Left lung (tissue), 10 donors: ENCODE data around the gene GPRIN1. TPM values are rescaled to one million over a fixed set of nuclear protein-coding genes. Genes with fewer than 3 reads are reported as not detected.

ENCODE experiments used
- ATAC-seq: fragments of 200-7000 bp; cut with Tn5 transposase; one replicate; pipeline ENCODE4 v1.9.1; 2020; ENCODE audit warnings: moderate library complexity
- DNase-seq, 4 donors: peaks; one replicate each; pipeline ENCODE4 v3.0.0-alpha.2; 2013 to 2020
- H3K27ac ChIP-seq, 2 donors: fragments of 200-600 bp; sonication (generic) in 1 of 2; one replicate each; pipeline versions ENCODE4 v1.5.0 to v1.8.0; 2020 to 2021
- H3K27me3 ChIP-seq, 2 donors: fragments of 200-600 bp; sonication (generic) in 1 of 2; one replicate each; pipeline versions ENCODE4 v1.5.0 to v1.8.0; 2020 to 2021
- H3K36me3 ChIP-seq, 2 donors: fragments of 200-600 bp; sonication (generic) in 1 of 2; one replicate each; pipeline versions ENCODE4 v1.5.0 to v1.8.0; 2020 to 2021
- H3K4me1 ChIP-seq, 2 donors: fragments of 200-600 bp; one replicate each; pipeline ENCODE4 v1.8.0; 2021
- H3K4me3 ChIP-seq, 2 donors: fragments of 200-600 bp; sonication (generic) in 1 of 2; one replicate each; pipeline versions ENCODE4 v1.5.0 to v1.8.0; 2020 to 2021; ENCODE audit warnings: mild to moderate bottlenecking in 1 of 2
- H3K9me3 ChIP-seq, 2 donors: fragments of 200-600 bp; sonication (generic) in 1 of 2; one replicate each; pipeline versions ENCODE4 v1.5.0 to v1.8.0; 2020 to 2021
- intact Hi-C, 2 donors: fragments of 100-400 bp; cut with DNase I; formaldehyde crosslinking; loops; one replicate each; pipeline versions ENCODE4 v1.11.2 to v1.14.2; 2022
- polyA plus RNA-seq, 6 donors: library from polyadenylated mRNA; unstranded; fragments of 120-200 nt; gene quantifications; one replicate each; pipeline ENCODE4 v1.2.1, GENCODE V29; 2013; ENCODE audit not compliant: insufficient read length in 6 of 6
- total RNA-seq, 2 donors: library from RNA; stranded (reverse); fragmentation: NEBNext Ultra II Directional; extraction: Animal tissue kit (Norgen Biotek cat#: 25700); gene quantifications; one replicate each; pipeline ENCODE4 v1.2.1, GENCODE V29; 2021
- TF ChIP-seq, protein P1 (sequence below), 2 donors: fragments of 200-600 bp; sonication (generic) in 1 of 2; IDR thresholded peaks; one replicate each; pipeline versions ENCODE4 v1.5.0 to v1.8.0; 2021; ENCODE audit warnings: antibody characterized with exemption in 2 of 2
- donor health status: DM: no; HTN: yes; CAD: no.
- donor health status: DM: no; HTN: no; CAD: no.

Gene GPRIN1
- total and polyA plus RNA-seq, 8 donors = 0.70 to 2.6 (median 1.1) TPM

DNA sequence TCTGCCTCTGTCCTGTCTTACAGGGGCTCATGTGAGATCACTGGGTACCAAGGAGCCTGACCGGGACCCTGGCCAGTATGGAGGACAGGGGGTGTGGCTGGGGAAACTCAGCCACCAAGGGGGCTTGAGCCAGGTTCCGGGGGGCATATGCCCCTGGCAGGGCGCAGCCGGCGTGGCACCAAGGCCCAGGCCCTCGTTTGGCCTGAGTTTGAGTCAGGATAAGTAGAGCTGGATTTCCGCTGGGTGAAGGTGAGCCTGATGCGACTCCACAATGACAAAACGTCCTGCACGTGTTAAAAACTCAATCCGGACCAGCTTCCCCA is 36.7 kb upstream of the GPRIN1 start:
- H3K27ac ChIP-seq = peak overlapping the region; percentile 33 to 77
- peaks cover 14 to 17% of the 10 kb centered on the region in 2 donors for H3K4me1 ChIP-seq
- ATAC-seq (no peak), DNase-seq (peak in 1 of 4 donors; percentile 80)
- H3K27me3 ChIP-seq = no peaks in the 10 kb centered on the region
- H3K4me3 ChIP-seq = peak overlapping the region; percentile 33 to 72
- no peaks in the 10 kb centered on the region for H3K9me3 ChIP-seq
- intact Hi-C loops = no loop called here
- no peaks in the 10 kb centered on the region for H3K36me3 ChIP-seq
- TF ChIP-seq, protein P1, sequence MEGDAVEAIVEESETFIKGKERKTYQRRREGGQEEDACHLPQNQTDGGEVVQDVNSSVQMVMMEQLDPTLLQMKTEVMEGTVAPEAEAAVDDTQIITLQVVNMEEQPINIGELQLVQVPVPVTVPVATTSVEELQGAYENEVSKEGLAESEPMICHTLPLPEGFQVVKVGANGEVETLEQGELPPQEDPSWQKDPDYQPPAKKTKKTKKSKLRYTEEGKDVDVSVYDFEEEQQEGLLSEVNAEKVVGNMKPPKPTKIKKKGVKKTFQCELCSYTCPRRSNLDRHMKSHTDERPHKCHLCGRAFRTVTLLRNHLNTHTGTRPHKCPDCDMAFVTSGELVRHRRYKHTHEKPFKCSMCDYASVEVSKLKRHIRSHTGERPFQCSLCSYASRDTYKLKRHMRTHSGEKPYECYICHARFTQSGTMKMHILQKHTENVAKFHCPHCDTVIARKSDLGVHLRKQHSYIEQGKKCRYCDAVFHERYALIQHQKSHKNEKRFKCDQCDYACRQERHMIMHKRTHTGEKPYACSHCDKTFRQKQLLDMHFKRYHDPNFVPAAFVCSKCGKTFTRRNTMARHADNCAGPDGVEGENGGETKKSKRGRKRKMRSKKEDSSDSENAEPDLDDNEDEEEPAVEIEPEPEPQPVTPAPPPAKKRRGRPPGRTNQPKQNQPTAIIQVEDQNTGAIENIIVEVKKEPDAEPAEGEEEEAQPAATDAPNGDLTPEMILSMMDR (IDR thresholded peaks at IDR 0.05) = no peak

DNA sequence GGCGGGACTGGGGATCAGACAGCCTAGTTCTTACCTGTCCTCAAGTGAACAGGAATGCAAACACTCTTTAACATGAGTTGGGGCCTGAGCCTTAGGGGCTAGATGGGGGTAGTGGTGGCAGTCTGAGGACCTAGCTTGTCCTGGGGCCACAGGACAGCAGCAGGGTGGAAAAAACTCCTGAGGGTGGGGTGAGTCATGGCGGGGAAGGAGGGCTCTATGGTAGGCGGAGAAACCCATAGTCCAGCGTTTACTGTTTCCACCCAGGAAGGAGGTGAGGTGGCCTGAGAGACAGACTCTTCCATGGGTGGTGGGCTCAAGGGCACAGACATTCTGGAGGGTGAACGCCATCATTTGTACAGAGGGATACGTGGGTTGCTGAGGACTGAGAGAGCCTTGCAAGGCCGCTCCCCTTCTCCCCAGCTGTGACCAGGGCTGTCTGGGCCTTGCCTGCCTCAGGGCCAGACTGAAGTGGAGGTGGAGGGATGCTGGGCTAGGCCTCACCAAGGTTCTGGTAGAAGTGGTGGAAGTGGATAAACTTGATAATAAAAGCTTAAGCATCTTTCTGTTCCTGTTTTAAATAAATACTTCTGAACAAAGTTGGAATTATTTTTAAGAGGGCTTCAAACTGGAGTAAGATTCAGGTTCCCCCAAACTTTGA is 36.2 kb upstream of the GPRIN1 start:
- no peaks in the 10 kb centered on the region for H3K27me3 ChIP-seq
- no peak for ATAC-seq
- no peaks in the 10 kb centered on the region for H3K36me3 ChIP-seq
- H3K27ac ChIP-seq = peak overlapping the region; percentile 33 to 77
- TF ChIP-seq, protein P1 (IDR thresholded peaks at IDR 0.05) = no peak
- H3K9me3 ChIP-seq = no peaks in the 10 kb centered on the region
- peaks cover 14 to 17% of the 10 kb centered on the region in 2 donors for H3K4me1 ChIP-seq
- H3K4me3 ChIP-seq = peak overlapping the region in 1 of 2 donors; percentile 72
- intact Hi-C loops = no loop called here
- no peak for DNase-seq

DNA sequence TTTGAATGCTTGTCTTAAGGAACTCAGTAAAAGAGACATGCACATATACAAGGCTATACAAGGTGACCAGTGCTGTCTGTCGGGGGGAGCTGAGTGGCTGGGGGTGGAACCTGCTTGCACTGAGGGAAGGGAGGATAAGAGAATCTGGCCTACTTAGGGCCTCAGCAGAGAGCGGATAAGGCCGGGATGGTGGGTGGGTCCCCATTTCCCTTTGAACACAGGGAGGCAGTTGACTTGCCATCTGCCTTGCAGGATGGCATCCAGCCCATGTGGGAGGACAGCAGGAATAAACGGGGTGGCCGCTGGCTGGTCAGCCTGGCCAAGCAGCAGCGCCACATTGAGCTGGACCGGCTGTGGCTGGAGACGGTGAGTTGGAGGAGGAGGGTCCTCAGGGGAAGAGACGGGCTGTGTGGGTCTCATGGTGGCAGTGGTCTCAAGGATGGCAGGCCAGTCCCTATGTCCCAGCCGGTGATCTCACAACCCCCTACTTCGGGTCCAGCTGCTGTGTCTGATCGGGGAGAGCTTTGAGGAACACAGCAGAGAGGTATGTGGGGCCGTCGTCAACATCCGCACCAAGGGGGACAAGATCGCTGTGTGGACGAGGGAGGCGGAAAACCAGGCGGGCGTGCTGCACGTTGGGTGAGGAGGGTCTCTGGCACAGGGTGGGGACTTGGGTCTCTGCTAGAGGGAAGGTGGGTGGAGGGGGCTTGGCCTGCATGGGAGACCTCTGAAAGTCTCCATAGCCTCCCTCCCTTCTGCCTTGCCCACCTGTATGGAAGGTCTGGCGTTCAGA is 35.1 kb upstream of the GPRIN1 start:
- H3K4me3 ChIP-seq = no peak overlapping the region
- H3K27ac ChIP-seq = no peak overlapping the region
- intact Hi-C loops = no loop called here
- no peaks in the 10 kb centered on the region for H3K27me3 ChIP-seq
- ATAC-seq (no peak), DNase-seq (no peak)
- H3K36me3 ChIP-seq = no peaks in the 10 kb centered on the region
- TF ChIP-seq, protein P1 (IDR thresholded peaks at IDR 0.05) = no peak
- H3K4me1 ChIP-seq = peaks cover 14 to 17% of the 10 kb centered on the region in 2 donors
- H3K9me3 ChIP-seq = no peaks in the 10 kb centered on the region

DNA sequence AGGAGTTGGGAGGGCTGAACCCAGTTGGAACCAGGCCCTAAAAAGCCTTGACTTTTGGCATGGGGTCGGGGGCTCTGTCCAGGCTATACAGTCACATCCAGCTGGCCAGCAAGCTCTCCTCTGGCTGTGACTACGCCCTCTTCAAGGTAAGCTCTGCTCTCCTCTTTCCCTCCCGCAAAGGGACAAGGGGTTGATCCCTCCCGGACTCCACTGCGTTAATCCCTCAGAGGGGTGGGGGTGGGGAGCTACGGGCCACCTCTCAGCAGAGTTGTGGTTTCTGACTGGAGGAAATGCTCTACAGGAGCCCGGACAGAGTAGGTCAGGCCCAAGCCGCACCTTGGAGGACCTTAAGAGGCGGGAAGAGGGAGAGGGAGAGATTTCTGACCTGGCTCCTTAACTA is 34.3 kb upstream of the GPRIN1 start:
- Histone ChIP-seq H3K9me3 (no peaks in the 10 kb centered on the region), H3K4me1 (peaks cover 14 to 17% of the 10 kb centered on the region in 2 donors), H3K27ac (no peak overlapping the region), H3K36me3 (no peaks in the 10 kb centered on the region), H3K27me3 (no peaks in the 10 kb centered on the region), H3K4me3 (no peak overlapping the region)
- no peak for ATAC-seq
- intact Hi-C loops = no loop called here
- TF ChIP-seq, protein P1 (IDR thresholded peaks at IDR 0.05) = no peak
- peak in 1 of 4 donors; percentile 8 for DNase-seq

DNA sequence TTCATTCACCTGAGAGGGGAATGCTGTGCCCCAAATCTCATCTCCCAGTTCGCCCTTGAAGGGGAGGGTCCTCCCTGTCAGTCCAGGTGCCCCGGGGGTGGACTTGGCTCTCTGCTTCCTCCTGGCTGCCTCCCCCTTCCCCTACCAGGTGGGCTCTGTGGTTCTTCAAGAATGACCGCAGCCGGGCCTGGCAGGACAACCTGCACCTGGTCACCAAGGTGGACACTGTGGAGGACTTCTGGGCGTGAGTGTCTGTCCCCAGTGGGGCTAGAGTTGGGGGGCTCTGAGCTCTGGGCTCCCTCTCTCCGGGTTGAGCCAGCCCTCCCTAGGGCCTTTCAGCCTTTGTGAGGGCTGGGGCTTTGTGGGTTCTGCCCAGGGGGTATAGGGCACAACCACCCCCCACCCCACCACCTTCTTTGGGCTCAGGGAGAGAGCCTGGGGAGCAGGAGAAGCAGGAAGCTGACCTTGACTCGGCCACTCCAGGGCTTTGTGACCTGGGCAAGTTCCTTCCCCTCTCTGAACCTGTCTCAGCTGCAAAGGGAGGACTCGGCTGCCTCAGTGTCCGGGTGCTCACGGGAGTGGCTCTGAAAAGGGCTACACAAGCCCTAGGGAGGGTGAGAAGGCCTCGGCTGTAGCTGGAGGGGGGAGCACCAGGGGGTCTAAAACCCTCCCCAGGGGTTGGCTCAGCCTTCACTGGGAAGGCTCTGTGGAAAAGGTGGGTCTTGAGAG is 33.7 kb upstream of the GPRIN1 start:
- no peaks in the 10 kb centered on the region for H3K27me3 ChIP-seq
- peaks cover 13 to 16% of the 10 kb centered on the region in 2 donors for H3K4me1 ChIP-seq
- intact Hi-C loops = no loop called here
- H3K27ac ChIP-seq = no peak overlapping the region
- ATAC-seq (no peak), DNase-seq (peak in 1 of 4 donors; percentile 35)
- TF ChIP-seq, protein P1 (IDR thresholded peaks at IDR 0.05) = no peak
- H3K36me3 ChIP-seq = no peaks in the 10 kb centered on the region
- H3K9me3 ChIP-seq = no peaks in the 10 kb centered on the region
- no peak overlapping the region for H3K4me3 ChIP-seq
